ENCODE results near the gene ABHD17A. TPM values are rescaled to one million over a fixed set of nuclear protein-coding genes. Genes with fewer than 3 reads are reported as not detected.

ABHD17A gene
- total RNA-seq, 1 experiment from 2014 or later = 47.5 TPM

- peaks cover 11% of the 10 kb centered on the region for H3K79me1 ChIP-seq (ENCODE audit: insufficient read depth, low read depth, low read length, poor library complexity, severe bottlenecking)
- no peak overlapping the region for H2BK120ac ChIP-seq (ENCODE audit: low read depth, low read length, poor library complexity, severe bottlenecking)
- peak overlapping the region; percentile 86 to 93 for H3K4me3 Mint-ChIP-seq
- no peak for DNase-seq
- peaks cover 6% of the 10 kb centered on the region for H3K27me3 Mint-ChIP-seq (ENCODE audit: low read depth)
- H3K4ac ChIP-seq (ENCODE audit: low read depth, low read length) = no peak overlapping the region
- no peaks in the 10 kb centered on the region; the same call in 1 of the 2 replicates for H3K27me3 ChIP-seq (ENCODE audit: insufficient read depth, low read length)
- H2BK20ac ChIP-seq (ENCODE audit: low read depth, low read length, poor library complexity, severe bottlenecking) = no peak overlapping the region
- no peak overlapping the region for H2BK12ac ChIP-seq (ENCODE audit: insufficient read length, low read depth, low read length)
- WGBS (ENCODE audit: extremely low coverage, insufficient read length, low lambda C conversion rate) = no CpG with 5 or more reads among the region's 28 CpGs
- H3K9me3 Mint-ChIP-seq = no peaks in the 10 kb centered on the region; a peak in 1 of 5 replicates
- H3K4me1 Mint-ChIP-seq = peaks cover 31 to 52% of the 10 kb centered on the region in 2 experiments
- H3K56ac ChIP-seq (ENCODE audit: insufficient read length, low read depth, low read length) = no peak overlapping the region
- H3K14ac ChIP-seq (ENCODE audit: insufficient read depth, low read length) = no peak overlapping the region; the same call in 1 of the 2 replicates
- H3K23me2 ChIP-seq (ENCODE audit: insufficient read length, low read depth, low read length, poor library complexity, severe bottlenecking) = peaks cover 20% of the 10 kb centered on the region
- no peak overlapping the region for H4K8ac ChIP-seq (replicated peaks; ENCODE audit: insufficient read length, low read depth, low read length)
- no peak overlapping the region for H3K18ac ChIP-seq (ENCODE audit: insufficient read length, low read depth, low read length)
- no peak overlapping the region for H3K27ac ChIP-seq (ENCODE audit: insufficient read length, low read depth, low read length)
- no peak overlapping the region for H4K91ac ChIP-seq (ENCODE audit: insufficient read length, low read depth, low read length)
- H3K4me2 ChIP-seq (ENCODE audit: insufficient read depth, insufficient read length, low read length) = peak overlapping the region; percentile 84
- H3K9ac ChIP-seq (ENCODE audit: extremely low read depth, insufficient read length, low read length) = no peak overlapping the region
- no peak overlapping the region for H3K27ac Mint-ChIP-seq
- no peak overlapping the region for H3T11ph ChIP-seq (ENCODE audit: low read length)
- peaks cover 36% of the 10 kb centered on the region; the same call in 1 of the 2 replicates for H3K79me2 ChIP-seq (ENCODE audit: insufficient read depth, low read length)
- H2BK5ac ChIP-seq (ENCODE audit: insufficient read length, low read length) = no peak overlapping the region
- no peak overlapping the region for H2AK5ac ChIP-seq (ENCODE audit: insufficient read length, low read length)
- H3K36me3 Mint-ChIP-seq (ENCODE audit: insufficient read depth in 1 of 3, low read depth in 3 of 3) = no peaks in the 10 kb centered on the region
- TF ChIP-seq CTCF (conservative IDR thresholded peaks at IDR 0.05) = no peak
- H2AFZ ChIP-seq (ENCODE audit: low read length) = no peak overlapping the region
- H3K9me3 ChIP-seq (ENCODE audit: control insufficient read depth, low read depth, low read length) = no peaks in the 10 kb centered on the region
- peaks cover 4% of the 10 kb centered on the region; the same call in 1 of the 2 replicates for H3K4me1 ChIP-seq (ENCODE audit: insufficient read depth, low read length)
- H4K5ac ChIP-seq (ENCODE audit: insufficient read length, low read depth, low read length) = no peak overlapping the region
- H2BK15ac ChIP-seq (ENCODE audit: low read depth, low read length) = no peak overlapping the region
- peaks cover 3% of the 10 kb centered on the region for H4K20me1 ChIP-seq (ENCODE audit: control insufficient read depth, insufficient read depth, insufficient read length)
- no peak overlapping the region for H3K23ac ChIP-seq (ENCODE audit: insufficient read length, low read depth, low read length)
Measured at GRCh38 chr19:1860821-1861598, 24.3 kb downstream of the ABHD17A start.
